MM.1S (cell line): ENCODE measurements around the gene TMC6.
A peak's percentile ranks its signal among the peaks of the same experiment; 100 is the strongest.

Experiments used
- DNase-seq: peaks from one replicate; pipeline ENCODE4 v3.0.0-alpha.2; 2015
- H2AFZ ChIP-seq: fragments of 300-600 bp; sonication (generic); 2 replicates; pipeline ENCODE4 v1.6.0; 2016; ENCODE audit warnings: antibody characterized with exemption, low read length
- H3F3A ChIP-seq: fragments of 300-600 bp; sonication (generic); 2 replicates; pipeline ENCODE4 v1.6.1; 2016; ENCODE audit warnings: mild to moderate bottlenecking, antibody characterized with exemption, low read length, moderate library complexity, mixed read lengths; ENCODE audit not compliant: insufficient read depth
- H3K27ac ChIP-seq: fragments of 300-600 bp; sonication (generic); 2 replicates; pipeline ENCODE4 v1.5.1; 2016; ENCODE audit warnings: mild to moderate bottlenecking, low read length
- H3K27me3 ChIP-seq: fragments of 300-600 bp; sonication (generic); replicated peaks from 2 replicates; pipeline ENCODE4 v1.6.0; 2016; ENCODE audit warnings: low read length; ENCODE audit not compliant: insufficient read depth
- H3K36me3 ChIP-seq: fragments of 300-600 bp; sonication (generic); replicated peaks from 2 replicates; pipeline ENCODE4 v1.6.1; 2016; ENCODE audit warnings: mild to moderate bottlenecking, low read length, mixed read lengths; ENCODE audit not compliant: insufficient read depth
- H3K4me1 ChIP-seq: fragments of 300-600 bp; sonication (generic); 2 replicates; pipeline ENCODE4 v1.6.1; 2016; ENCODE audit warnings: low read length, mixed read lengths
- H3K4me2 ChIP-seq: fragments of 300-600 bp; sonication (generic); 2 replicates; pipeline ENCODE4 v1.6.0; 2016; ENCODE audit warnings: low read depth, low read length
- H3K4me3 ChIP-seq: fragments of 300-600 bp; sonication (generic); 2 replicates; pipeline ENCODE4 v1.5.1; 2016; ENCODE audit warnings: low read length, mixed read lengths
- H3K79me2 ChIP-seq: fragments of 300-600 bp; sonication (generic); 2 replicates; pipeline ENCODE4 v1.6.1; 2016; ENCODE audit warnings: mixed run types, low read length, mixed read lengths
- H3K9ac ChIP-seq: fragments of 300-600 bp; sonication (generic); 2 replicates; pipeline ENCODE4 v1.6.1; 2016; ENCODE audit warnings: low read length, mixed read lengths
- H3K9me2 ChIP-seq: fragments of 300-600 bp; sonication (generic); replicated peaks from 2 replicates; pipeline ENCODE4 v1.6.1; 2016; ENCODE audit warnings: mild to moderate bottlenecking, low read length, mixed read lengths; ENCODE audit not compliant: insufficient read depth
- H3K9me3 ChIP-seq: fragments of 300-600 bp; sonication (generic); replicated peaks from 2 replicates; pipeline ENCODE4 v1.6.1; 2016; ENCODE audit warnings: mild to moderate bottlenecking, low read length, mixed read lengths; ENCODE audit not compliant: insufficient read depth
- H4K20me1 ChIP-seq: fragments of 300-600 bp; sonication (generic); 2 replicates; pipeline ENCODE4 v1.6.1; 2016; ENCODE audit warnings: mild to moderate bottlenecking, low read length, moderate library complexity, mixed read lengths; ENCODE audit not compliant: insufficient read depth
- EZH2 ChIP-seq: fragments of 300-600 bp; sonication (generic); optimal IDR thresholded peaks from 2 replicates; pipeline ENCODE3; 2017; ENCODE audit warnings: low read depth, mild to moderate bottlenecking, antibody characterized with exemption, low read length, mixed read lengths
- EZH2phosphoT487 ChIP-seq: fragments of 300-600 bp; sonication (generic); IDR thresholded peaks from 2 replicates; pipeline ENCODE4 v1.6.1; 2018; ENCODE audit warnings: antibody characterized with exemption, low read length
- TF ChIP-seq, protein P1 (sequence below): fragments of 300-600 bp; sonication (generic); IDR thresholded peaks from 2 replicates; pipeline ENCODE4 v1.5.1; 2016; ENCODE audit warnings: antibody characterized with exemption, low read length, mixed read lengths

Gene TMC6

GRCh38 chr17:78135858-78136500 lies 7.4 kb upstream of the TMC6 start:
- no peaks in the 10 kb centered on the region for H3K9me2 ChIP-seq
- 0 out of 2 replicates have a peak, but pooled peaks cover 2% of the 10 kb centered on the region for H4K20me1 ChIP-seq
- DNase-seq = no peak
- H3K9me3 ChIP-seq = no peaks in the 10 kb centered on the region
- no peak overlapping the region for H3K9ac ChIP-seq
- H2AFZ ChIP-seq = no peak overlapping the region
- H3K27me3 ChIP-seq = no peaks in the 10 kb centered on the region
- H3F3A ChIP-seq = peaks cover 48% of the 10 kb centered on the region
- no peak overlapping the region for H3K27ac ChIP-seq
- H3K4me1 ChIP-seq = peaks cover 22% of the 10 kb centered on the region
- H3K79me2 ChIP-seq = peaks cover 59% of the 10 kb centered on the region
- TF ChIP-seq EZH2phosphoT487 (no peak), EZH2 (no peak)
- TF ChIP-seq, protein P1, sequence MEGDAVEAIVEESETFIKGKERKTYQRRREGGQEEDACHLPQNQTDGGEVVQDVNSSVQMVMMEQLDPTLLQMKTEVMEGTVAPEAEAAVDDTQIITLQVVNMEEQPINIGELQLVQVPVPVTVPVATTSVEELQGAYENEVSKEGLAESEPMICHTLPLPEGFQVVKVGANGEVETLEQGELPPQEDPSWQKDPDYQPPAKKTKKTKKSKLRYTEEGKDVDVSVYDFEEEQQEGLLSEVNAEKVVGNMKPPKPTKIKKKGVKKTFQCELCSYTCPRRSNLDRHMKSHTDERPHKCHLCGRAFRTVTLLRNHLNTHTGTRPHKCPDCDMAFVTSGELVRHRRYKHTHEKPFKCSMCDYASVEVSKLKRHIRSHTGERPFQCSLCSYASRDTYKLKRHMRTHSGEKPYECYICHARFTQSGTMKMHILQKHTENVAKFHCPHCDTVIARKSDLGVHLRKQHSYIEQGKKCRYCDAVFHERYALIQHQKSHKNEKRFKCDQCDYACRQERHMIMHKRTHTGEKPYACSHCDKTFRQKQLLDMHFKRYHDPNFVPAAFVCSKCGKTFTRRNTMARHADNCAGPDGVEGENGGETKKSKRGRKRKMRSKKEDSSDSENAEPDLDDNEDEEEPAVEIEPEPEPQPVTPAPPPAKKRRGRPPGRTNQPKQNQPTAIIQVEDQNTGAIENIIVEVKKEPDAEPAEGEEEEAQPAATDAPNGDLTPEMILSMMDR = no peak
- H3K4me3 ChIP-seq = no peak overlapping the region
- H3K4me2 ChIP-seq = no peak overlapping the region
- peaks cover 4% of the 10 kb centered on the region for H3K36me3 ChIP-seq

- 0 out of 2 replicates have a peak, but pooled peaks cover 2% of the 10 kb centered on the region for H4K20me1 ChIP-seq
- H3K9me2 ChIP-seq = no peaks in the 10 kb centered on the region
- no peak overlapping the region for H3K27ac ChIP-seq
- TF ChIP-seq, protein P1 = no peak
- TF ChIP-seq EZH2 (no peak), EZH2phosphoT487 (no peak)
- H3K4me3 ChIP-seq = no peak overlapping the region
- no peak for DNase-seq
- peaks cover 4% of the 10 kb centered on the region for H3K36me3 ChIP-seq
- H3K27me3 ChIP-seq = no peaks in the 10 kb centered on the region
- H3K9me3 ChIP-seq = no peaks in the 10 kb centered on the region
- H2AFZ ChIP-seq = no peak overlapping the region
- H3K4me1 ChIP-seq = peaks cover 24% of the 10 kb centered on the region
- no peak overlapping the region for H3K4me2 ChIP-seq
- peaks cover 54% of the 10 kb centered on the region for H3F3A ChIP-seq
- H3K9ac ChIP-seq = no peak overlapping the region
- H3K79me2 ChIP-seq = peaks cover 62% of the 10 kb centered on the region
These were observed 6.4 kb upstream of the TMC6 start for GRCh38 chr17:78134899-78135385.

- peak overlapping the region; percentile 97; the same call in 1 of the 2 replicates for H3K4me2 ChIP-seq
- DNase-seq = peak; percentile 49
- H3K36me3 ChIP-seq = peaks cover 4% of the 10 kb centered on the region
- H3K9me2 ChIP-seq = no peaks in the 10 kb centered on the region
- 0 out of 2 replicates have a peak, but pooled peaks cover 2% of the 10 kb centered on the region for H4K20me1 ChIP-seq
- no peak overlapping the region for H3K9ac ChIP-seq
- peaks cover 31% of the 10 kb centered on the region for H3K4me1 ChIP-seq
- H3K27ac ChIP-seq = no peak overlapping the region
- peaks cover 55% of the 10 kb centered on the region for H3F3A ChIP-seq
- no peaks in the 10 kb centered on the region for H3K9me3 ChIP-seq
- no peaks in the 10 kb centered on the region for H3K27me3 ChIP-seq
- H2AFZ ChIP-seq = no peak overlapping the region
- TF ChIP-seq EZH2 (no peak), EZH2phosphoT487 (no peak)
- TF ChIP-seq, protein P1 = peak; percentile 60
- H3K79me2 ChIP-seq = peaks cover 62% of the 10 kb centered on the region
- H3K4me3 ChIP-seq = no peak overlapping the region
These were observed 5.7 kb upstream of the TMC6 start for GRCh38 chr17:78133971-78134898.
